GM12878 (cell line): Measurements from ENCODE around the gene NCKAP5L. TPM values are rescaled to one million over a fixed set of nuclear protein-coding genes. Genes with fewer than 3 reads are reported as not detected.
"Not testable (repeated sequence)": the region's sequence is repeated elsewhere in the genome, so short reads cannot be mapped to it uniquely, and the experiment has no call there.

ENCODE experiments used
- ATAC-seq: fragments of 200-7000 bp; cut with Tn5 transposase; 3 replicates; pipeline ENCODE4 v1.9.1; 2020; ENCODE audit warnings: mild to moderate bottlenecking, moderate library complexity
- BruUV-seq: library from RNA; stranded (reverse); fragments of 400-500 nt; replicated peaks from 2 replicates; lab custom pipeline; 2021; lab: Mats Ljungman, UMichigan
- CTCF ChIA-PET: fragments of 300-600 bp; sonication (Branson Sonifier 250); formaldehyde crosslinking; extraction: SDS; loops from one replicate; lab custom pipeline; 2021; ENCODE audit warnings: inconsistent platforms; lab: Yijun Ruan, JAX
- POLR2A ChIA-PET: fragments of 350-600 bp; formaldehyde crosslinking; extraction: SDS; loops from one replicate; lab custom pipeline; 2021; ENCODE audit warnings: inconsistent platforms; lab: Charles Lee
- RAD21 ChIA-PET: fragments of 300-600 bp; sonication (Branson Sonifier 250); formaldehyde crosslinking; loops from one replicate; lab custom pipeline; 2023; ENCODE audit warnings: antibody characterized with exemption; ENCODE audit not compliant: unreplicated experiment; lab: Charles Lee
- SMC1A ChIA-PET: fragments of 300-600 bp; sonication (Branson Sonifier 250); formaldehyde crosslinking; loops from one replicate; lab custom pipeline; 2023; ENCODE audit not compliant: unreplicated experiment, uncharacterized antibody; lab: Charles Lee
- DNase-seq: peaks from one replicate; pipeline ENCODE4 v3.0.0-alpha.2; 2011; ENCODE audit warnings: low read depth, low spot score
- FAIRE-seq: peaks from 3 replicates; lab custom pipeline; 2011; peaks lifted over from hg19 to GRCh38; lab: Jason Lieb, UNC
- H2AFZ ChIP-seq: 2 replicates; pipeline ENCODE4 v1.6.0; 2011; ENCODE audit warnings: low read depth, low read length, control low read depth; ENCODE audit not compliant: control insufficient read depth
- H3K27ac ChIP-seq: 2 replicates; pipeline ENCODE4 v1.5.1; 2011; ENCODE audit warnings: control low read depth; ENCODE audit not compliant: control insufficient read depth, insufficient read depth
- H3K27me3 ChIP-seq, 2 experiments: replicated peaks in 1 of 2; 2 replicates each; pipeline versions ENCODE4 v1.6.0 to v1.6.1; 2011; ENCODE audit warnings: low read length in 1 of 2; ENCODE audit not compliant: control insufficient read depth in 2 of 2, insufficient read depth in 2 of 2
- H3K36me3 ChIP-seq, 2 experiments: 2 replicates each; pipeline ENCODE4 v1.5.1; 2011; ENCODE audit warnings: low read length in 1 of 2; ENCODE audit not compliant: control insufficient read depth in 2 of 2, insufficient read depth in 2 of 2
- H3K4me1 ChIP-seq: 2 replicates; pipeline ENCODE4 v1.6.1; 2011; ENCODE audit warnings: mild to moderate bottlenecking, low read length, moderate library complexity, mixed read lengths; ENCODE audit not compliant: control insufficient read depth, insufficient read depth
- H3K4me2 ChIP-seq: 2 replicates; pipeline ENCODE4 v1.6.0; 2011; ENCODE audit warnings: control low read depth; ENCODE audit not compliant: control insufficient read depth, insufficient read depth
- H3K4me3 ChIP-seq: fragments of 200-600 bp; sonication (generic); 2 replicates; pipeline ENCODE4 v1.5.1; 2016
- H3K79me2 ChIP-seq: 2 replicates; pipeline ENCODE4 v1.6.0; 2011; ENCODE audit warnings: low read length; ENCODE audit not compliant: control insufficient read depth, insufficient read depth
- H3K9ac ChIP-seq: 2 replicates; pipeline ENCODE4 v1.8.0; 2011; ENCODE audit warnings: low read length, control low read depth, mixed read lengths; ENCODE audit not compliant: control insufficient read depth, insufficient read depth
- H3K9me3 ChIP-seq: replicated peaks from 3 replicates; pipeline ENCODE4 v1.5.1; 2011; ENCODE audit warnings: mild to moderate bottlenecking, low read length; ENCODE audit not compliant: control insufficient read depth, insufficient read depth
- H4K20me1 ChIP-seq: 2 replicates; pipeline ENCODE4 v1.6.0; 2011; ENCODE audit not compliant: control insufficient read depth, insufficient read depth
- EGR1 ChIP-seq, 2 experiments: IDR thresholded peaks; 1 replicate in 1 of 2; 2 replicates in 1 of 2; pipeline ENCODE4 v1.6.1; 2011 to 2012; ENCODE audit warnings: low read depth in 2 of 2, low read length in 2 of 2, borderline replicate concordance in 1 of 2, mild to moderate bottlenecking in 1 of 2, moderate library complexity in 1 of 2
- FOXK2 ChIP-seq: fragments of 450-650 bp; IDR thresholded peaks from 2 replicates; pipeline ENCODE4 v1.6.1; 2017; ENCODE audit warnings: mild to moderate bottlenecking, moderate library complexity
- GATAD2B ChIP-seq: fragments of 450-650 bp; conservative IDR thresholded peaks from 2 replicates; pipeline ENCODE4 v1.6.1; 2017; ENCODE audit warnings: low read depth, mild to moderate bottlenecking, moderate library complexity
- HDAC2 ChIP-seq: fragments of 200-600 bp; sonication (generic); IDR thresholded peaks from 2 replicates; pipeline ENCODE4 v1.6.1; 2017
- HDAC6 ChIP-seq: fragments of 200-600 bp; sonication (generic); IDR thresholded peaks from one replicate; pipeline ENCODE4 v1.8.0; 2017; ENCODE audit warnings: antibody characterized with exemption; ENCODE audit not compliant: unreplicated experiment
- IKZF1 ChIP-seq: fragments of 450-650 bp; conservative IDR thresholded peaks from 2 replicates; pipeline ENCODE4 v1.6.1; 2017; ENCODE audit warnings: antibody characterized with exemption, mild to moderate bottlenecking
- IRF3 ChIP-seq: fragments of 450-650 bp; IDR thresholded peaks from 2 replicates; pipeline ENCODE4 v1.6.1; 2014; ENCODE audit warnings: mild to moderate bottlenecking
- NBN ChIP-seq: fragments of 450-650 bp; IDR thresholded peaks from 2 replicates; pipeline ENCODE4 v1.6.1; 2016
- NR2C2 ChIP-seq: IDR thresholded peaks from 2 replicates; pipeline ENCODE4 v1.6.1; 2011; ENCODE audit warnings: borderline replicate concordance, low read depth; ENCODE audit not compliant: control insufficient read depth, insufficient read length
- RCOR1 ChIP-seq: conservative IDR thresholded peaks from 2 replicates; pipeline ENCODE4 v1.6.1; 2012; ENCODE audit warnings: low read depth, low read length, improper control_type of control experiment
- STAT1 ChIP-seq: fragments of 450-650 bp; conservative IDR thresholded peaks from 2 replicates; pipeline ENCODE4 v1.6.1; 2014; ENCODE audit warnings: antibody characterized with exemption, mild to moderate bottlenecking
- SUZ12 ChIP-seq: fragments of 200-600 bp; sonication (generic); IDR thresholded peaks from one replicate; pipeline ENCODE4 v1.6.1; 2018; ENCODE audit warnings: antibody characterized with exemption, mild to moderate bottlenecking; ENCODE audit not compliant: unreplicated experiment
- TARDBP ChIP-seq: IDR thresholded peaks from 2 replicates; pipeline ENCODE4 v1.6.1; 2016; ENCODE audit warnings: borderline replicate concordance
- WGBS: methylation state at CpG from one replicate; pipeline ENCODE4 v1.1.6; 2016; ENCODE audit warnings: low lambda C conversion rate; ENCODE audit not compliant: insufficient replicate concordance, insufficient coverage; ENCODE audit errors: missing lambda C conversion rate; 5-methylcytosine and 5-hydroxymethylcytosine counted together
- in situ Hi-C: fragments of 300-500 bp; cut with MboI; formaldehyde crosslinking; loops from 9 replicates; pipeline ENCODE4 v1.14.3; 2018; ENCODE audit warnings: mixed read lengths
- intact Hi-C: fragments of 100-400 bp; cut with micrococcal nuclease; formaldehyde crosslinking; loops from one replicate; pipeline ENCODE4 v1.14.2; 2022; ENCODE audit not compliant: unreplicated experiment
- polyA plus RNA-seq, 11 experiments: library from polyadenylated mRNA; depleted of rRNA in 4 of 11; unstranded in 6 of 11; stranded (reverse) in 5 of 11; fragments of >200 nt; fragmentation: Nextera tagmentation in 4 of 11; fragmentation: Illumina TruSeq in 1 of 11; extraction: Ambion mirVana in 4 of 11; extraction: Trizol in 1 of 11; gene quantifications; 1 replicate in 1 of 11; 2 replicates in 10 of 11; pipeline versions ENCODE4 v1.2.1 to v1.2.3, GENCODE V29; 2011 to 2016; ENCODE audit warnings: inconsistent platforms in 2 of 11, missing spikeins in 2 of 11, low read depth in 1 of 11
- total RNA-seq, 4 experiments: library from RNA; depleted of rRNA in 3 of 4; stranded (reverse); fragments of >200 nt in 3 of 4; fragmentation: Illumina TruSeq in 1 of 4; extraction: Trizol in 1 of 4; gene quantifications; 2 replicates each; pipeline versions ENCODE4 v1.2.1 to v1.2.3, GENCODE V29; 2013 to 2021
- TF ChIP-seq, protein P1 (sequence below): fragments of 450-650 bp; IDR thresholded peaks from 2 replicates; pipeline ENCODE4 v1.6.1; 2018; ENCODE audit warnings: borderline replicate concordance, mild to moderate bottlenecking; ENCODE audit not compliant: partially characterized antibody

The NCKAP5L gene
- total and polyA plus RNA-seq, 10 of the 15 experiments (the other 5 are each of a cell fraction or from before 2014, with no cell fraction given): 0.03 to 15.8 (median 4.4) TPM

- ChIA-PET SMC1A (interaction anchor here (0.9 to 2.0 kb wide), 4 partner anchors 11 to 66 kb away, joined by 3 to 7 read pairs (median 4); partner anchors contain the start of gene TMBIM6), RAD21 (interaction anchor here (1.2 kb wide), 1 partner anchor 32 kb away, joined by 4 read pairs; the partner anchor contains the start of gene TMBIM6), CTCF (interaction anchor here (0.6 to 3.9 kb wide), 6 partner anchors 10 to 252 kb away, joined by 3 to 21 read pairs (median 6); partner anchors contain the start of genes RACGAP1 and TMBIM6)
- H3K4me3 ChIP-seq, H2AFZ ChIP-seq, intact Hi-C loops, H3K9ac ChIP-seq, POLR2A ChIA-PET, H4K20me1 ChIP-seq, H3K27ac ChIP-seq, ATAC-seq, H3K9me3 ChIP-seq, BruUV-seq, DNase-seq, H3K79me2 ChIP-seq, H3K4me2 ChIP-seq, H3K27me3 ChIP-seq, H3K4me1 ChIP-seq, in situ Hi-C loops, FAIRE-seq, H3K36me3 ChIP-seq: not testable (repeated sequence)
- WGBS: 0% methylated on average over 1 of the region's 7 CpGs
Measured at GRCh38 chr12:49773102-49773501, 55.1 kb downstream of the NCKAP5L start.

- ChIA-PET POLR2A (interaction anchor here (0.7 kb wide), 1 partner anchor 622 kb away, joined by 4 read pairs; no protein-coding TSS in a partner anchor), RAD21 (interaction anchor here (1.4 kb wide), 1 partner anchor 72 kb away, joined by 3 read pairs; no protein-coding TSS in a partner anchor), CTCF (interaction anchor here (0.8 to 2.2 kb wide), 3 partner anchors 26 to 99 kb away, joined by 3 to 7 read pairs (median 5); partner anchors contain the start of gene TMBIM6), SMC1A (interaction anchor here (0.9 to 1.1 kb wide), 3 partner anchors 10 to 26 kb away, joined by 3 to 5 read pairs (median 3); partner anchors contain the start of gene TMBIM6)
- FAIRE-seq (no peak), ATAC-seq (no peak), DNase-seq (no peak)
- H3K27ac ChIP-seq: no peak overlapping the region
- intact Hi-C loops: no loop called here
- H3K9me3 ChIP-seq: no peaks in the 10 kb centered on the region
- BruUV-seq: no TSS peak
- in situ Hi-C loops: no loop called here
- no peak overlapping the region for H3K9ac ChIP-seq
- H3K79me2 ChIP-seq: no peaks in the 10 kb centered on the region; the same call in 1 of the 2 replicates
- no peak overlapping the region for H3K4me2 ChIP-seq
- H3K27me3 ChIP-seq: no peaks in the 10 kb centered on the region
- no peak overlapping the region for H2AFZ ChIP-seq
- peaks cover 17 to 18% of the 10 kb centered on the region in 2 experiments for H3K36me3 ChIP-seq
- peaks cover 21% of the 10 kb centered on the region for H3K4me1 ChIP-seq
- H4K20me1 ChIP-seq: peaks cover 7% of the 10 kb centered on the region; the same call in 1 of the 2 replicates
- 38% methylated on average over 4 of the region's 4 CpGs for WGBS
- H3K4me3 ChIP-seq: no peak overlapping the region
- no peak for TF ChIP-seq HDAC6
- no peak for TF ChIP-seq IKZF1
- TF ChIP-seq TARDBP: no peak
- TF ChIP-seq GATAD2B: no peak
- no peak for TF ChIP-seq NR2C2
- no peak for TF ChIP-seq EGR1 (IDR thresholded peaks at IDR 0.05; ENCODE audit: borderline replicate concordance in 1 of 2, low read depth in 2 of 2, low read length in 2 of 2)
- no peak for TF ChIP-seq NBN
- no peak for TF ChIP-seq FOXK2
- no peak for TF ChIP-seq IRF3
- TF ChIP-seq HDAC2: no peak
- no peak for TF ChIP-seq STAT1
- TF ChIP-seq RCOR1: no peak
- TF ChIP-seq, protein P1, sequence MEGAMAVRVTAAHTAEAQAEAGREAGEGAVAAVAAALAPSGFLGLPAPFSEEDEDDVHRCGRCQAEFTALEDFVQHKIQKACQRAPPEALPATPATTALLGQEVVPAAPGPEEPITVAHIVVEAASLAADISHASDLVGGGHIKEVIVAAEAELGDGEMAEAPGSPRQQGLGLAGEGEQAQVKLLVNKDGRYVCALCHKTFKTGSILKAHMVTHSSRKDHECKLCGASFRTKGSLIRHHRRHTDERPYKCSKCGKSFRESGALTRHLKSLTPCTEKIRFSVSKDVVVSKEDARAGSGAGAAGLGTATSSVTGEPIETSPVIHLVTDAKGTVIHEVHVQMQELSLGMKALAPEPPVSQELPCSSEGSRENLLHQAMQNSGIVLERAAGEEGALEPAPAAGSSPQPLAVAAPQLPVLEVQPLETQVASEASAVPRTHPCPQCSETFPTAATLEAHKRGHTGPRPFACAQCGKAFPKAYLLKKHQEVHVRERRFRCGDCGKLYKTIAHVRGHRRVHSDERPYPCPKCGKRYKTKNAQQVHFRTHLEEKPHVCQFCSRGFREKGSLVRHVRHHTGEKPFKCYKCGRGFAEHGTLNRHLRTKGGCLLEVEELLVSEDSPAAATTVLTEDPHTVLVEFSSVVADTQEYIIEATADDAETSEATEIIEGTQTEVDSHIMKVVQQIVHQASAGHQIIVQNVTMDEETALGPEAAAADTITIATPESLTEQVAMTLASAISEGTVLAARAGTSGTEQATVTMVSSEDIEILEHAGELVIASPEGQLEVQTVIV: no peak
- TF ChIP-seq SUZ12: no peak
Measured at GRCh38 chr12:49767333-49767732, 60.9 kb downstream of the NCKAP5L start.
